GM21515 (cell line): ENCODE data around the gene MEGF11.

Experiments used
- ATAC-seq: cut with Tn5 transposase; IDR thresholded peaks from one replicate; pipeline ENCODE4 v1.9.1; 2021; ENCODE audit not compliant: unreplicated experiment

MEGF11 gene

DNA sequence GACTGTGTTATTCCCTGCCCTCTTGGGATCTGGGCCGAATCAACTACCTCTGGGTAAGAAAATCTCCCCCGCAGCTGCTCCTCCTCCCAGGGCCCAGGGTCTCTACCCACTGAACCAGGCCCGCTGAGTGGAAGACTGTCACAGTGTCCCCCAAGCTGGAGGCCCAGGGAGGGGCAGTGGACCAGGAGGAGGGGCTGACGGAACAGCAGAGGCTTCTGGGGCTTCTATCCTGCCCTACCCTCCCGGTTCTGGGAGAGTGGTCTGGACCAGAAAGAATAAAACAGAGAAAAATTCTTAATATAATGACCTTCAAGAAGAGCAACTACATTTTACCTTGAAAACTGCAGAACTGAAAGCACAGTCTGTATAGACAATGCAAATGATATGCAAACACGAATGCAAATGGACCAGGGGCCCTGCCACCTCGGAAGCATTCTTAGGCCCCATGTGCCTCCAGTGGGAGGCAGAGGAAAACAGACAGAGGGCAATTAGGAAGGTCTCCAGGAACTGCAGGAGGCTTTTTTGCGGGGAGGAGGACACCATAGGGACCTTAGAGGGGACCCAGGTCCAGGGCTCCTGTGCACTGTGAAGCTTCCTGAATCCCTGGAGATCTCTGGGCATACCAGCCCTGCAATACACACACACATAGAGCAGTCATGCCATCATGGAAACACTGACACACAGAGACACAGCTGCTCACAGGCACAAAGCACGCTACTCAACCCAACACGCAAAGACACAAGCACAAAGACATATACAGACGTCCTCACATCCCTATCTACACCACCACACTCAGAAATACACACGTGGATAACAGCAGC is 12.3 kb downstream of the MEGF11 start:
- no peak for ATAC-seq

DNA sequence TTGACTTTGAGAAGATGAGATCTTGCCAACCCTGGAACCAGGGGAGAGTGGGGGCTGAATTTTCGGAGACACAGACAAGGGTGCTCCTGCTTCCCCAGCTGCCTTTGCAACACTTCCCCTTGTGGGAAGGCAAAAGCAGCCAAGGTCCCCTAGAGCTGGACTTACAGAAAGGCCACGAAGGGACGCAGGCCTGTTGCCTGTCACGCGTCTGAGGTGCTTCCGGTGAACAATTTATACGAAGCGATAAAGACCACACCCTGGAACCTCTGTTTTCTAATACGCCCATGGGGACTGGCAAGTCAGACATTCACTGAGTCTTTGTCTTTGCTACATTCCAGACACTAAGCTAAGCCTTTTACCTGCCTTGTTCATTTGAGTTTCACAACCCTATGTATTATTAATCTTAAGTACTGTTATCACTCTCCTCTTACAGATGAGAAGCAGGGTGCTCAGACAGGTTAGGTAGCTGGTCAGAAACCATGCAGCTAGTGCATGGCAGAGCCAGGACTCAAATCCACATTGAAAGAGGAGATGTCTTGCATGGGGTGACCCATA is 13.2 kb downstream of the MEGF11 start:
- ATAC-seq: no peak

- no peak for ATAC-seq
Measured at GRCh38 chr15:66239514-66239913, 14.0 kb downstream of the MEGF11 start.

DNA sequence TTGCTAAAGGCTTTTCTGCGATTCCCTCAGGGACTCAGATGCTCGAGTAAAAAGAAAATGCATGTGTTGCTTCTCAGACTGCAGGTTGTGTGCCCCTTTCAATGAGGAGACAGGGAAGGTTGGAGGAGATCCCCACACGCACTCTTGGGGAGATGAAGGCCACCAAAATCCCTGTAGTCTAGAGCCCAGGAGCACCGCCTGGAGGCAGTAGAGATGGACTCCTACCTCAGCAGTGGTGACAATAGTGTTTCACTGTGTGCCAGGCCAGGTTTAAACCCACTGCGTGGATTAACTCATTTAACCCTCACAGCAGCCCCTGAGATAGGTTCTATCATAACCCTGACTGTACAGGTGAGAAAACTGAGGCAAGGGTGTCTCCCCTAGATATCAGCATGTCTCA is 15.2 kb downstream of the MEGF11 start:
- no peak for ATAC-seq

DNA sequence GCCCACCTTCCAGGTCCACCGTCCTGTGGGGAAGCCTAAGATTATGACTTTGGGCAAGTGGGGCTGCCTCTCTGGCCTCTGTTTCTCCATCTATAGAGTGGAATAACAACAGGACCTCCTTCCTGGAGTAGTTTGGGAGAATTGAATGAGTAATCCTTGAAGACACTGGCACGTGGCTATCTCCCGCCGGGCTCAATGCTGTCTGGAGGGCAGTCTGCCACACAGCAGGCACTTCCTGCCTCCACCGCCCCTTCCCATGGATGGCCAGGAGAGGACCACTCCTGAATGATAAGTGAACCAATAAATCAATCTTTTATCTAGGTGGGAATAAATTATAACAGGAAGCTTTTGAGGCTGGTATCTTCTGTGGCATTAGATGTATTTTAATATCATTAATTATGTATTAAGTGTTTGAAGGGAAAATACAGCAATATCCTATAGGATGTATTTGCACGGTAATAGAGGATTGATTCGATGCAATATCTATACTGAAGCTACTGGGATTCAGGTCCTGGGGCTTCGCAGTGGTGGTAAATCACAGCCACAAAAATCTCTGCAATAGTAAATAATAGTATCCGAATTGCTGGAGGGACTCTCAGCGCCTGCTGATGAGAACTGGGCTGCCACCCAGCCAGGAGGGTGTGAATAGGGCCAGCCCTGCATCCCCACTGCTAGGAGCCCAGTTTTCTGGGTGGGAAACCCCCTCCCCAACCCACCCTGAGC is 15.9 kb downstream of the MEGF11 start:
- ATAC-seq: no peak

- no peak for ATAC-seq
Measured at GRCh38 chr15:66236806-66237375, 16.7 kb downstream of the MEGF11 start.

DNA sequence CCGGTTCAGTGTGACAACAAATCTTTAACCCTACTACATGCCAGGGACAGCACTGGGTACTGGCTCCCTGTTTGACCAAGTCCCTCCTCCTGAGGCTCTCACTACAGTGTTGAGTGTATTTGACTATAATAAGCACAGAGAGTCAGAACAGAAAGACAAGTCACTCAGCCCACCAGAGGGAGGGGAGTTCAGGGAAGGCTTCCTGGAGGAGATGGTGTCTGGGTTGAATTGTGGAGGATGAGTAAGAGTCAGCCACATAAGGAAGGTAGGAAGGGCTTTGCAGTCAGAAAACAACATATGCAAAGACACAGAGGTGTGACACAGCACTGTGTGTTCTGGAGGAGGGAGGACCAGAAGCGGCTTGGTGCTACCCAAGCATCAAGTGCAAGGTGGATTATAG is 17.7 kb downstream of the MEGF11 start:
- ATAC-seq: no peak

- ATAC-seq: no peak
Measured at GRCh38 chr15:66234798-66235197, 18.8 kb downstream of the MEGF11 start.

- ATAC-seq: no peak
Measured at GRCh38 chr15:66233487-66234415, 19.8 kb downstream of the MEGF11 start.

GRCh38 chr15:66232267-66232625 is 21.3 kb downstream of the MEGF11 start:
- no peak for ATAC-seq

DNA sequence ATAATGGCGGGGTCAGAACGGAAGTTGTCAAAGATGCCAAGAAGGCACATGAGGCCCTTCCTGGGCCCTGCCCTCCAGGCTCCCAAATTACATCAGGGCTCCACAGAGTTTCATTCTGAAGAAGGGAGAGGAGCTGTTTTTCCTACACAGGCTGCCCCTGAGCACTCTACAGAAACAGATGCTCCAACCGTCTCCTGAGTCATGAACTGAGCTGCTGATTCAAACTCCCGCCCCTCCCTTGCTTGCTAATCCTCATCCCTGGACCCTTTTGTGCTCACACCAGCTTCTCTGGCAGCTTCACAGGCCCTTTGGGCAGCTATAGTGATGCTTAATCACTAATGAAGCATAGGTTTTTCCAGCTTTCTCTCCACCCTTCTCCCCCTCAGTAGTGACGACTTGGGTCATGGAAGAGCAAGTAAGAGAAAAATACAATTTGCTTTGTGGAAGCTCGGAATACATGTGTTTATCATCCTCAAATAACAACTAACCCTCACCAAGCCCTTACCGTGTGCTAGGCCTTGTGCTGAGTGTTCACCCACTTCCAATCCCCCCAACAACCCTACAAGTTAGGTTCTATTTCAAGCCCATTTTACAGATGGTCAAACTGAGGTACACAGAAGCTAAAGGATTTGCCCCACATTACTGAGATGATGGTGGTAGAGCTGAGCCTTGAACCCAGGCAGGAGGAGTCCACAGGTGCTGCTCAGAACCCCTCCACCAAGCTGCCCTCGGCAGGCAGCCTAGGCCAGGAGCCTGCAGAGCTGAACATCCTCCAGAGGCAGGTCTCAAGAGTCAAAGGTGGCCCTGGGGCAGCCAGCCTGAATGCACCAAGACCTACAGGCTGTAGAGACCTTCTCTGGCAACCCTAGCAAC is 21.9 kb downstream of the MEGF11 start:
- ATAC-seq: no peak

GRCh38 chr15:66229790-66230465 is 23.6 kb downstream of the MEGF11 start:
- ATAC-seq: no peak

- no peak for ATAC-seq
Measured at GRCh38 chr15:66228807-66229735, 24.5 kb downstream of the MEGF11 start.

- ATAC-seq: no peak
Measured at GRCh38 chr15:66226736-66227135, 26.8 kb downstream of the MEGF11 start.

GRCh38 chr15:66225656-66226274 is 27.8 kb downstream of the MEGF11 start:
- no peak for ATAC-seq

DNA sequence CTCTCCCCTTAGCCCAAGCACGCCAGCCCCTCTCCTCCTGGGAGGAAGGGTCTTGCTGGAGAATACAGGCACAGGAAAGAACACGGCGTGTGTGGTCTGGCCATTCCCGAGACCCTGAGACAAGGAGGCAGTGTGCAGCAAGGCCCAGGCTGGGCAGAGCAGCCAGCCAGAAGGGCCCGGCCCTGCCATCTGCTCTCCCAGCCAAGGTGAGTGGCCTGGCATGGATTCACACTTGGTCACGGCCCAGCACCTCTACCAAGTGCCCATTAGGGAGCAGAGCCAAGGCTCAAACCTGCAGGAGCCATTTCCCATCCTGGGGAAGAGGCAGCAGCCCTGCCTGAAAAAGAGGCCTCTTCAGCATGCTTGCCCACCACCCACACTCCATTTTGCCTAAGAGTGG is 28.6 kb downstream of the MEGF11 start:
- ATAC-seq: no peak

DNA sequence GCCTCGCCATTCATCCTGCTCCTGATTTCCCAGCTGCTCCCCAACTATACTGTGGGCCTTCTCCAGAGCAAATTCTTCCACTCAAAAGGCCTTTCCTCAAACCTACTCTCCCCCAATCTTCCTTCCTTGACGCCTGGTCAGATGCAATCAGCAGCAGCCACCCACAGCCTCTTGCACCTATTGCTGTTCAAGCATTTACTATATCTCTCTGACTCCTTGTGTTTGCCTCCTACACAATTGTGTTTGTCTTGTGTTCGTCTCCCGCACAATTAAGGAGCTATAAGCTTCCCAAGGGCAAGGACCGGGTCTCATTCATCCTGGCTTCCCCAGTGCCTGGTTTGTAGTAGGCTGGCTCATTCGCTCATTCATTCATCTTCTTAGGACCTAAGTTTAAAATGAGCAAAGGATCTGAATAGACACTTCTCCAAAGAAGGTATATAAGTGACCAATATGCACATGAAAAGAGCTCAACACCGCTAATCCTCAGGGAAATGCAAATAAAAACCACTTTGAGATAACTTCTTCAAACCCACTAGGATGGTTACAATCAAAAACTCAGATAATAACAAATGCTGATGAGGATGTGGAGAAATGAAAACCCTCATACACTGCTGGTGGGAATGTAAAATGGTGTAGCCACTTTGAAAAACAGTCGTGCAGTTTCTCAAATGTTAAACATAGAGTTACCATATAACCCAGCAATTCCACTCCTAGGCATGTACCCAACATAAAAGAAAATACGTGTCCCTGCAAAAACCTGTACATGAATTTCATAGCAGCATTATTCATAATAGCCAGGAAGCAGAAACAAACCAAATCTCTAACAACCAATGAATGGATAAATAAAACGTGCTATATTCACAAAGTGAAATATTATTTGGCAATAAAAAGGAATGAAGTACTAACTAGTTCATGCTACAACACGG is 31.0 kb downstream of the MEGF11 start:
- ATAC-seq: no peak
